VCaP (cell line): ENCODE data around the gene PCDHGC5.

Experiments
- H3K27ac ChIP-seq: fragments of 450-650 bp; 2 replicates; pipeline ENCODE4 v1.5.1; 2017
- TF ChIP-seq, protein P1 (sequence below): fragments of 450-650 bp; conservative IDR thresholded peaks from 2 replicates; pipeline ENCODE4 v1.5.1; 2017; ENCODE audit warnings: mild to moderate bottlenecking, moderate library complexity

PCDHGC5 gene

GRCh38 chr5:141476132-141476911 is 12.6 kb upstream of the PCDHGC5 start:
- peak overlapping the region; percentile 53 for H3K27ac ChIP-seq
- TF ChIP-seq, protein P1, sequence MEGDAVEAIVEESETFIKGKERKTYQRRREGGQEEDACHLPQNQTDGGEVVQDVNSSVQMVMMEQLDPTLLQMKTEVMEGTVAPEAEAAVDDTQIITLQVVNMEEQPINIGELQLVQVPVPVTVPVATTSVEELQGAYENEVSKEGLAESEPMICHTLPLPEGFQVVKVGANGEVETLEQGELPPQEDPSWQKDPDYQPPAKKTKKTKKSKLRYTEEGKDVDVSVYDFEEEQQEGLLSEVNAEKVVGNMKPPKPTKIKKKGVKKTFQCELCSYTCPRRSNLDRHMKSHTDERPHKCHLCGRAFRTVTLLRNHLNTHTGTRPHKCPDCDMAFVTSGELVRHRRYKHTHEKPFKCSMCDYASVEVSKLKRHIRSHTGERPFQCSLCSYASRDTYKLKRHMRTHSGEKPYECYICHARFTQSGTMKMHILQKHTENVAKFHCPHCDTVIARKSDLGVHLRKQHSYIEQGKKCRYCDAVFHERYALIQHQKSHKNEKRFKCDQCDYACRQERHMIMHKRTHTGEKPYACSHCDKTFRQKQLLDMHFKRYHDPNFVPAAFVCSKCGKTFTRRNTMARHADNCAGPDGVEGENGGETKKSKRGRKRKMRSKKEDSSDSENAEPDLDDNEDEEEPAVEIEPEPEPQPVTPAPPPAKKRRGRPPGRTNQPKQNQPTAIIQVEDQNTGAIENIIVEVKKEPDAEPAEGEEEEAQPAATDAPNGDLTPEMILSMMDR: no peak

- TF ChIP-seq, protein P1: no peak
- no peak overlapping the region for H3K27ac ChIP-seq
These were observed 11.8 kb upstream of the PCDHGC5 start for GRCh38 chr5:141477044-141477575.

DNA sequence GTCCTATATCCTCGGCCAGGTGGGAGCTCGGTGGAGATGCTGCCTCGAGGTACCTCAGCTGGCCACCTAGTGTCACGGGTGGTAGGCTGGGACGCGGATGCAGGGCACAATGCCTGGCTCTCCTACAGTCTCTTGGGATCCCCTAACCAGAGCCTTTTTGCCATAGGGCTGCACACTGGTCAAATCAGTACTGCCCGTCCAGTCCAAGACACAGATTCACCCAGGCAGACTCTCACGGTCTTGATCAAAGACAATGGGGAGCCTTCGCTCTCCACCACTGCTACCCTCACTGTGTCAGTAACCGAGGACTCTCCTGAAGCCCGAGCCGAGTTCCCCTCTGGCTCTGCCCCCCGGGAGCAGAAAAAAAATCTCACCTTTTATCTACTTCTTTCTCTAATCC is 11.1 kb upstream of the PCDHGC5 start:
- H3K27ac ChIP-seq: no peak overlapping the region
- TF ChIP-seq, protein P1: no peak

GRCh38 chr5:141478321-141478945 is 10.4 kb upstream of the PCDHGC5 start:
- no peak overlapping the region for H3K27ac ChIP-seq
- TF ChIP-seq, protein P1: peak; percentile 60

DNA sequence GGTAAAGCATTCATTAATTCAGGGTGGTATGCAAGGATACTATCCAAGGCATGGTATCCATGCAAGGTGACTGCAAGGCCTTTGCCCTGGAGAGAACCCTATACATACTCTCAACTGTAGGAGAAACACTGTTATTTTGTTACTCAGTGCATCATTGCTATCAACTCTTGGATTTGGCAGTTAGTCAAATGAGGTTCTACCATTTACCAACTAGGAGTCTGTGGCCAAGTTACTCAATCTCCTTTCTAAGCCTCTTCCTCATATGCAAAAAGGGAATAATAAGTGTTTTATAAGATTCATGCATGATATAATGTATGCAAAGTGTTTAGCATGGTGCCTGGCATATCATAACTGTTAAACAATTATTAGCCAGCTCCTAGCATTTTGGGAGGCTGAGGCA is 9.1 kb upstream of the PCDHGC5 start:
- H3K27ac ChIP-seq: no peak overlapping the region
- TF ChIP-seq, protein P1: no peak

DNA sequence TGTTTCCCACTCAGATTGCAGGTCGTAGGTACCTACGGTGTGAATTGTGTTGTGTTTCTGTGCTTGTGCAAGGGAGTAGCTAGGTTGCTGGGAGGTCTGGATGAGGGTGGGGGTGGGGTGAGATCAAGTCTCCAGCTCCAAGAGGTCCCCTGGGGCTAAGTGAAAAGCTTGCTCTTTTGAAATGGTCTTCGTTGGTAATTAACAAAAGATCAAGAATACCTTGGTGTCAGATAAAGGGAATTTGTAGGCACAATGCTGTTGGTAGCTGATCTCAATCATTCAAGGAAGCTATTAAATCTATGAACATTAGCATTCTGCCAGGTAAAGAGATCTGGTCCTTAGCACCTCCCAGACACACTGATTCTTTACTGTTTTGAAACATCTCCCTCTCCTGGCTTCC is 5.0 kb upstream of the PCDHGC5 start:
- TF ChIP-seq, protein P1: no peak
- 0 out of 2 replicates have a peak overlapping the region, but pooled peaks have one; percentile 7 for H3K27ac ChIP-seq

DNA sequence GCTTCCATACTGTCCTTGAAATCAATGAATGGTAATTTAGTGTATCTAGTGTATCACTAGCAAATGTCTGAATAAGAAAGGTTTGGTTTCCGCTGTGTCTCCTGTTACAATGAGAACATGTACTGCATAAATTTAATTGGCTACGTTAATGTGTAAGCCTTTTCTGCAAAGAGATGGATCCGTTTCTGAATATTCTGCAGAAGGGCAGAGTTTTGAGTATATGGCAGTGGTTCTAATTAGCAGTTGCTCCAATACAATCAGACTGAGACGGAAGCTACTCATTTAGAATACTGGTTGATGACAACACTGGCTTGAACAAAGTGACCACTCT is 4.6 kb upstream of the PCDHGC5 start:
- 0 out of 2 replicates have a peak overlapping the region, but pooled peaks have one; percentile 7 for H3K27ac ChIP-seq
- TF ChIP-seq, protein P1: no peak
